Measurements from ENCODE around the gene DDX20.

The DDX20 gene

GRCh38 chr1:111755331-111756123 is at the start of gene DDX20:
Gene DDX20 (plus strand): TSS chr1:111755901. CDS start chr1:111755925, 24 bp downstream.
- DNase-seq: peak; percentile 91 to 94

DNA sequence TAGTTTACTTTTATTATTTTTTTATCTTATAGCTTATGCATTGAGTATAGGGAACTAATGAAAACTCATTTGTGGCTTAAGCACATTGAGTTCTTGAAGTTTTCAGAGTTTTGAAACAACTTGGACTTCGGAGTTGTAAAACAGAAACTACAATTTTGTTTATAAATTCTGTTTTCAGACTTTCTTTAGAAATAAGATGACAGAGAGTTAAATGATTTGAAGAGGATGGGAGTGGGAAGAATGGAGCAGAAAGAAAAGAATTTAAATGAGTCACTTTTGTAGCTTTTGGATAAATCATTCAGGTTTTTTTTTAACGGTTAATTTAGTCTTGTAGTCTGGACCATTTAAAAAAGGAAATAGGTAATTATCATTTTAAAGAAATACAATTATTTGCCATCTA is 48.8 kb upstream of the DDX20 start:
- DNase-seq: no peak

DNA sequence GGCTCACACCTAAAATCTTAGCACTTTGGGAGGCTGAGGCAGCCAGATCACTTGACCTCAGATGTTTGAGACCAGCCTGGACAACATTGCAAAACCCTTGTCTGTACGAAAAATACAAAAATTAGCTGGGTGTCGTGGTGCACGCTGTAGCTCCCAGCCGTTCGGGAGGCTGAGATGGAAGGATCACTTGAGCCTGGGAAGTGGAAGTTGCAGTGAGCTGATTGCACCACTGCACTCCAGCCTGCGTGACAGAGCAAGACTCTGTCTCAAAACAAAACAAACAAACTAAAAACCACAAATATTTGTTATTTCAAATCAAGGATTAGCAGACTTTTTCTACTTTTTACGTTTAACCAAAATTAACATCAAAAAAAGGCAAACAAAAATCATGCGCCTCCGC is 47.8 kb upstream of the DDX20 start:
- no peak for DNase-seq

DNA sequence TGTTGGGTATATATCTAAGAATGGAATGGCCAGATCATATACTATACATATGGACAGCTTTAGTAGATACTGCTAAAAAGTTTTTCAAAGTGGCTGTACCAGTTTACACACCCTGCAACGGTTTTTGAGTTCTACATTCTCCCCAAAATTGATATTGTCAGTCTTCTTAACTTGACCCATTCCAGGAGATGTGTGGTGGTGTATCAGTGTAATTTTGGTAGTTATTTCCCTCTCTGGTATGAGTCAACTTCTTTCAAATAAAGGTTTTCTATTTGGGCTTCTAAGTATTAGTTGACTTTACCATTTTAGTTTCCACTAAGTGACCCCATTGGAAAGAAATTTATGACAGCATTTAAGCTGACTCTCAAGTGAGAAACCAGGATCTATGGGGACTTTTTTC is 45.7 kb upstream of the DDX20 start:
- no peak for DNase-seq

- no peak for DNase-seq
Observed at GRCh38 chr1:111716333-111716732, 39.4 kb upstream of the DDX20 start.

GRCh38 chr1:111717450-111717849 is 38.3 kb upstream of the DDX20 start:
- DNase-seq: no peak

- no peak for DNase-seq
Observed at GRCh38 chr1:111719135-111719534, 36.6 kb upstream of the DDX20 start.

DNA sequence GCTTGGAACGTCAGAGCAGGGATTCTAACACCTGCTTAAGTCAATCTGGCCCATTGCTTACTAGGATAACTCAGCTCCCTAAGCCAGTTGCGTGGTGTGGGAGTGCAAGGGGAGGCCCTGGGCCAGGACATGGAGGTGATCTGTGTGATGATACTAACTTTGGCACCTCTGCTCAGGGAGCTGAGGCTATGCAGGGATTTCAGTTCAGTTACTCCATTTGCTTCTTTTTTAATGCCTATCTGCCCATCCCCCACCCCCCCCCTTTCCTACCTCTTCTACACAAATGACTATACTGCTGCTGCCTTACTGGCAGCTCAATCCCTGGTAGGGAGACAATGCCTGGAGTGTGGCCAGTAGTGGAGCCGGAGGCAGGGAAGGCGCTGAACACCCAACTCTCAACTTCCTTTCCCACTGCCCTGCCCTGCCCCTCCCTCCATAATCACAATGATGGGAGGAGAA is 36.0 kb upstream of the DDX20 start:
- no peak for DNase-seq

GRCh38 chr1:111720274-111720976 is 35.3 kb upstream of the DDX20 start:
- DNase-seq: no peak

DNA sequence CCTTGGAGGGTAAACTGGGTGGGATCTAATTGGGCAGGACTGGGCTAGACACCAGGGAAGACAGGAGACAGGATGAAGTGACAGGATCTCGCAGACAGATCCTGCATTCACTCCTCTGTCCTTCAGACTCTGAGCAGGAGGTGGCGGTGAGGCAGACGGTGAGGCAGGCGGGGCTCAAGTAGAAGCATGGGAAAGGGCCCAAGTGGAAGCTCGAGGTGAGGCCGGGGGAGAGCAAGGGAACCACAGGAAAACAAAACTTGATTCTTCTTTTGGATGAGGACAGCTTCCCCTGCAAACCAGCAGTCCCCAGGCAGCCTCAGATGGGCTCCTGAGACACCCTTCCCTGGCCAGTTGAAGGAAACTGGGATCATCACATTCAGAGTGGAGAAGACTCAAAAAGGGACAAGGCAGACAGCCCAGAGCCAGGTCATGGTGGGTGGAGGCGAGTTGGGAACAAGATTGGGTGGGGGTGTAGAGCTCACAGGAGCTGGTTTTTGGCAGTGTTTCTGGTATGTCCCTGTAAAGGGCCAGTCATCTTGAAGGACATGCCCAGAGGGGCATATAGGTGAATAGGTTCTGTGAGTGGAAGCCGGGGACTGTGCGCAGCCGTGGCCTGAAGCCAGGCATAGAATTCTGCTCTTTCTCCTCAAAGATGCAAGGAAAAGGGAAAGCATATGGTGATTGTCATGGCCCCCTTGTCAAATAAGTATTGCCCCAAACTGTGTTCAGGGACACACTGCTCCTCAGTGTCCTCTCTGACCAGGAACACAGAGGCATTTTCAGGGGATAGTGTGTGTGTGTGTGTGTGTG is 34.5 kb upstream of the DDX20 start:
- no peak for DNase-seq

DNA sequence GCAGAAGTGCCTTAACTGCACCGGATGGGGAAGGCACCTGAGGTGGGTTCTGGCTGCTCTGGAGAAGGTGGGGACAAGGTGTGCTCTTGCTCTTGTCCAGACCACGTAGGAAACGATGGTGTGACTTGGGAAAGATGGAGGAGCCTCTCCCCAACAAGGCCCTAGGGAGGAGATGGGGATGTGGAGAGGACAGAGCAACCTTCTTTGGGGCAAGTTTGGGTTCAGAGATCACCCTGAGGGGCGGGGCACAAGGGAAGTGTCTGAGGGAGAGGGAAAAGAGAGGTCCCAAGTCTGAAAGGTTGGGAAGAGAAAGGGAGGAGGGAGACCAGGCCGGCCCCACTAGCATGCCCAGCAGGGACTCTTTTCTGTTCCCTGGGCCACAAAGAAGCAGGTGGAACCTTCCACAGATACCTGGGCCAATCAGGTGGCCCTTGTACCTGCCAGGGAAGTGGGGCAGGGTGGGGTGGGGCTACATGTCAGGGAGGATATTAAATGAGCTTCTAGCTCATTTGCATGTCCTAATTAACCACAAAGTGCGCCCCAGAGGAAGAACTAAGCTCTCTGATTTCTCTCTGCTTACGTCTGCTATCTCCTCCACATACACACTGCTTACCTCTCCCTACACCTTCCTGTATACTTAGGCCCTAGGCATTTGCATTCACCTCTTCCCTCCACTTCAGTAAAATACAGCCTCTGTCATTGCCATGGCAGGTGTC is 32.5 kb upstream of the DDX20 start:
- peak in 1 of 2 experiments; percentile 1 for DNase-seq

GRCh38 chr1:111723871-111724270 is 31.8 kb upstream of the DDX20 start:
- no peak for DNase-seq

GRCh38 chr1:111725192-111725591 is 30.5 kb upstream of the DDX20 start:
- peak in 1 of 2 experiments; percentile 1 for DNase-seq

DNA sequence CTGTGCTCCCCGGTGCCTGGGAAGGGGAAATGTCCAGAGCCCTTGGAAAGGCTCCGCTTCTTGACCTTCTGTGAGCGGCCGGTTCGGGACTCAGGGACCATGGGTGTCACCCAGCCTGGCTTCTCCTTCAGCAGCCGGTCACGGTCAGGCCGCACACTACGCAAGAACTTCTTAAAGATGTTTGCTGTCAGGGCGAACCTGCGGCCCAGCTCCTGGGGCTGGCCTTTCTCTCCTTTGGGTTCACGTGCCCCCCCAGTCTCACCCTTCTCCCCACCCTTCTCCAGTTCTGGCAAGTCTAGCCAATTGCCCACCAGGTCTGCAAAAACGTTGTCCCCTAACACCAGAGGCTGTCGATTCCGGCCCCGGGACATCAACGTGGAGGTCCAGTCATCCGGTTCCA is 28.6 kb upstream of the DDX20 start:
- DNase-seq: peak in 1 of 2 experiments; percentile 0

DNA sequence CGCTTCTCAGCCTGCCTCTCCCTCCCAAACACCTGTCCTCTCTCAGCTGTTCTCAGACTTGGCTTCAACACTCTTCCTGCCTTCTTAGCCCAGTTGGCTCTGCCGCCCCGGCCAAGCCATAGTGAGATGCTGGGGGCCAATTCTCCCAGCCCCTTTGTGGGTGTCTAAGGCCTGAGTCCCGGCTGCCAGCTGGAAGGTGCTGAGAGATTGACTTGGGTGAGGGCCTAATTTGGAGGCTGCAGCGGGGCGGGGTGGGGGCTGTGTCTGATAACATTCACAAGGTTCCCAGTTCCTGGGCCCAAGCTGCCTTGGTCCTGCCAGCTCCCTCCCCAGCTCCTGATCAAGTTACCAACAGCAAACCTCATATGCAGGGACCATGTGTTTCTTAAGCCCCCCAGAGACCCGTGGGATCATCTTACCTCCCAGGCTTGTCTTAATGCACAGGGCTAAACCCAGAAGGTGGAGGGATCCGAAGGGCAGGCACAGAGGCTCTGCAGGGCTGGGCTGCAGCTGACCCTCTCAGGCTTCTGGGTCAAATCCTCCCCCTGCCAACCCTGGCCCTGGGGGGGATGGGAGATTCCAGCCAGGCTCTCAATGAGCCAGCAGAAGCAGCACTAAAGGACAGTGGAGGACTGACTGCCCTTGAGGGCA is 26.3 kb upstream of the DDX20 start:
- peak in 1 of 2 experiments; percentile 1 for DNase-seq

- DNase-seq: no peak
Observed at GRCh38 chr1:111729946-111730681, 25.6 kb upstream of the DDX20 start.

GRCh38 chr1:111730706-111731105 is 25.0 kb upstream of the DDX20 start:
- DNase-seq: no peak

GRCh38 chr1:111731956-111732355 is 23.7 kb upstream of the DDX20 start:
- no peak for DNase-seq

- DNase-seq: no peak
Observed at GRCh38 chr1:111732718-111733117, 23.0 kb upstream of the DDX20 start.

- no peak for DNase-seq
Observed at GRCh38 chr1:111733183-111733991, 22.3 kb upstream of the DDX20 start.

- DNase-seq: no peak
Observed at GRCh38 chr1:111733992-111734341, 21.7 kb upstream of the DDX20 start.
